ENCODE data around the gene EPHA3.

The EPHA3 gene

DNA sequence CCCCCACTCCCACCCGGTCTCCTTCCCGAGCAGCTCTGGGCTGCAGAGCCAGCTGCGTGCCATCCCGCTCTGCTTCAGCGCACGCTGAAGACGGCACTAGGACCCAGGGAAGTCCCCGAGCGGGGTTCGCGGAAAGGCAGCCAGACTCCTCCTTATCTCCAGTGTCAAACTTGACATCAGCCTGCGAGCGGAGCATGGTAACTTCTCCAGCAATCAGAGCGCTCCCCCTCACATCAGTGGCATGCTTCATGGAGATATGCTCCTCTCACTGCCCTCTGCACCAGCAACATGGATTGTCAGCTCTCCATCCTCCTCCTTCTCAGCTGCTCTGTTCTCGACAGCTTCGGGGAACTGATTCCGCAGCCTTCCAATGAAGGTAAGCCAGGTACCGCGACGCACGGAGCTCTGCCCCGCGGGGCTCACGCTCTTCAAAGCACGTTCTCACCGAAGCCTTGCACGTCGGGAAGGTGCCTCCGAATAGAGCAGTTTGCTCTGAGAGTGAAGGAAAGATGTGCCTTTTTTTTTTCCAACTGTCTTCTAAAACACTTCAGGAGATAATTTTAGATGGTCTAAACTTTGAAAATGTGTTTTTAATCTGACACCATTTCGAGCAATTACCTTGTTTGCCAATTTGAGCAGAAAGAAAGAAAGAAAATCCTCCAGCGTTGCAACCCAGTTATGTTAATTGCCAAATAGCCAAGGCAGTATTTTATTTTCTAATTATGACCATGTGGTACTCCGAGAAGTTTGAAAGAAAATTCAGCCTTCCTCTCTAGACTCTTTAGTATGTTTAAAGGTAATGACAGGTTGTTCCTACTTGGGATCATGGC lies at the start of gene EPHA3:
TSS of gene EPHA3 (plus strand) at position 161 of the 830 bp plus-strand sequence. CDS start at position 289, 128 bp downstream.
- peak; percentile 19 to 25 for DNase-seq

- no peak for DNase-seq
Observed at GRCh38 chr3:89058371-89058770, 49.0 kb upstream of the EPHA3 start.

GRCh38 chr3:89059211-89059925 lies 48.1 kb upstream of the EPHA3 start:
- DNase-seq = no peak

GRCh38 chr3:89061259-89061658 lies 46.2 kb upstream of the EPHA3 start:
- DNase-seq = no peak

DNA sequence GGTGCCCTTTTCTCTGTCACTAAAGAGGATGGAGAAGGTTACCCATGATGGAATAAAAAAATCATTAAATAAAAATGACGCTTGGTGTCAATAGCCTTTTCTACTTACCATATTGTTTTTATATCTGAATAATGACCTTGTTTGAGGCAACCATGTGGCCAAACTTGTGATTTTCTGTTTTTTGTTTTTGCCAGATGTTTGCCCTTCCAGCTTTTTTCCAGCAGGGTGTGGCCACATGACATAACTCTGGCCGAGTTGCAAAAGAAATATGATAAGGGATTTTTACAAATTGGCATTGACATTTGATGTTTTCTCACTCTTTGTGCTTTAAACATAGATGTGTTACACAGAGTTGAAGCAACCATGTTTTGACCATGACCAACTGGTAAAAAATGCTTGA lies 39.7 kb upstream of the EPHA3 start:
- no peak for DNase-seq

DNA sequence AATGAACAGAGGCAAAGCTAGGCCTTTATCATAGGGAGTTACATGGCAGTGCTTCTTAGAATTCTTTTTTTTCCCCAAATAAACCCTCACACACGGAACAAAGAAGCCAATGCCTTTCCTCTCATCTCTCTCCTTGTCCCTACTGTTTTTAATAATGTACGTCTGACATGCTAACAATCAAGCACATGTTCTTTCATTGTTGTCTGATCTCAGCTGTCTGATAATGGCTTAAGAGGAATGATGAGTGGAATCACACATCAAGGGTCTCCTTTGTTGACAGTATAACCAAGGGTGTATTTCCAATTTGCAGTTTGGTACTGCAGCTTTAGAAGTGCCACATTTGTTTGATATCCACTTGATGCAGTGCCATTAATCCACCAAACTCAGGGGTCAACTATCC lies 34.8 kb upstream of the EPHA3 start:
- no peak for DNase-seq

DNA sequence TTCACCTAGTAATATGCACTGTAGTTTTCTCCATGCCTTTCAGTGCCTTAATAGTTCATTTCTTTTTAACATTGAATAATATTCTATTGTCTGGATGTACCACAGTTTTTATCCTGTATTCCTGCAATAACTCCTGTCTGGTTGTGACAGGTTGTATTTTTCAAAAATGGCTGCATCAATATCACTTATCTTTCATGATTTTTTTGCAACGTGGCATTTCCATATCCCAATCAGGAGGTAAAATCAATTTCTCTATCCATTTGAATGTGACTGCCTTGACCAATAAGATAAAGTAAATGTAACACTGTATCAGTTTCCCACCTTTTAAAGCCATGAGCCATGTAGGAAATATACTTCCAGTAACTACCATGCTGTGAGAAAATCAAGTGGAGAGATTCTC lies 27.5 kb upstream of the EPHA3 start:
- DNase-seq = no peak

- no peak for DNase-seq
Observed at GRCh38 chr3:89087851-89088250, 19.6 kb upstream of the EPHA3 start.

- DNase-seq = no peak
Observed at GRCh38 chr3:89098173-89098572, 9.2 kb upstream of the EPHA3 start.

GRCh38 chr3:89098964-89099585 lies 8.3 kb upstream of the EPHA3 start:
- peak in 1 of 2 experiments; percentile 17 for DNase-seq

- DNase-seq = no peak
Observed at GRCh38 chr3:89101251-89101650, 6.2 kb upstream of the EPHA3 start.

- DNase-seq = no peak
Observed at GRCh38 chr3:89101921-89102320, 5.5 kb upstream of the EPHA3 start.

- no peak for DNase-seq
Observed at GRCh38 chr3:89104499-89104898, 2.9 kb upstream of the EPHA3 start.

DNA sequence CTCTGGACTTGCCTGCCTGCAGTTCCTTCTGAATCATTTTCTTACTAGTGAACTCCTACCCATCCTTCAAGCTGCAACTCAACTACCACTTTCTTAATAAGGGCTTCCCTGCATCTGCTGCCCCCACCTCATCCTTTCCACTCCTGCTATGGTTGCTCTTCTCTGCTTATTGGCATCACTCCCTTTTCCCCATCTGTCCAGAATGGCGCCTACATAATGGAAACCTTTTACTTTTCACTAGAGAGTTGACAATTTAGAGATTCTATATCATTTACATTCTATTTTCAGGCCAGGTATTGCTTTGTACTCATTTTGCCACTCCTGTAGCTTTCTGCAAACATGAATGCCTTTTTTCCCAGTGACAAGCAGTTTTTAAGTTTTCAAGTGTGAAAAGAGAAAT lies 1.9 kb upstream of the EPHA3 start:
- DNase-seq = no peak

- DNase-seq = no peak
Observed at GRCh38 chr3:89108291-89108550, 800 bp downstream of the EPHA3 start.

GRCh38 chr3:89113344-89113743 lies 5.9 kb downstream of the EPHA3 start:
- no peak for DNase-seq

GRCh38 chr3:89113893-89114840 lies 6.7 kb downstream of the EPHA3 start:
- DNase-seq = peak in 1 of 2 experiments; percentile 7

DNA sequence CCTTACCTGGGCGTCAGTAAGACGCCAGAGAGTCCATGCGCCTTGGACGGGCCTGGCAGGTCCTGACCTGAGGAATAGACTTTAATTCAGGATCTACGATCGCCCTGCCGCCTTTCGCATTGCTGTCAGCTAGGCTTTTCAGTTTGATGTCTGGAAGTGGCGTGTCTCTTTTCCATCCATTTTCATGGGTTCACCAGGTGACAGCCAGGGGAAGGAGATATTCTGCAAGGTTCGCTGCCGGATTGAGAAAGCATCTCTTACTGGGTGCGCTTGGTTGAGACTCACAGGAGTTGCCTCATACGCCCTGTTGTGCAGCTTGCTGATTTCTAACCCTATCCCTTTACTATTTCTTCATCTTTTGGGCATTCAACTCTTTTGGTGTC lies 7.4 kb downstream of the EPHA3 start:
- DNase-seq = no peak

DNA sequence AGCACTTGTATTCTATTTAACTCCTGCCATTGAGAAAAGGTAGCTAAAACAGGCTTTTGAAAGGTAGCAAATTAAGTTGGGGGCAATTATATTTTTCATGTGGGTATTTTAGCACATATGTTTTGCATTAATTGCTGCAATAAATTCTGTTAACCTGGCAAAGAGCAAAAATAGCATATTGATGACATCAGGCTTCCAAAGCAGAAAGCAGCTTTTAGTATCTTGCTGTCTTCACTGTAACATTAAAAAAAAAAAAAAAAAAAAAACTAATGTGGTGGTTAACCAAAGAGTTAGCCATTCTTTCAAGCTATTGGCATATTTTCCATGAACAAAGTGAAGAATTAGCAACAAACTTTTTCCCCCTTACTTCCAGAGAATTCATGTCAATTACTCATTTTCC lies 9.1 kb downstream of the EPHA3 start:
- DNase-seq = no peak

- no peak for DNase-seq
Observed at GRCh38 chr3:89138048-89138447, 30.6 kb downstream of the EPHA3 start.

DNA sequence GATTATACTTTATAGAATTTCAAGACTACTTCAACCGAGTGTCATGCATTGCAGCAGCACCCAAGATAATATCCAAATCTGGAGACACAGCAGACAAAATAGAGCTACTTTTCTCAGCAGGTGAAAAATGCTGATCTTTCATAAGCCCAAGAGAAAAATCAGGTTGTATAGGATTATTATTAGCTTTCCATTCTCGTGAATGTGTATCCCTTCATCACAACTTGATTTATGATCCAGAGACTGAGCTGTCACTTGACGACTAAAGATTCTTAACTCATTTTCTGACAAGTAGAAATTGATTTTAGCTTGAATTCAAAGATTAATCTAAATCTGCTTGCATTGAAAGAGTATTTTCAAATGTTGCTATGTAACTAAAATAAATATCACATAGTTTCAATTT lies 32.4 kb downstream of the EPHA3 start:
- DNase-seq = no peak

DNA sequence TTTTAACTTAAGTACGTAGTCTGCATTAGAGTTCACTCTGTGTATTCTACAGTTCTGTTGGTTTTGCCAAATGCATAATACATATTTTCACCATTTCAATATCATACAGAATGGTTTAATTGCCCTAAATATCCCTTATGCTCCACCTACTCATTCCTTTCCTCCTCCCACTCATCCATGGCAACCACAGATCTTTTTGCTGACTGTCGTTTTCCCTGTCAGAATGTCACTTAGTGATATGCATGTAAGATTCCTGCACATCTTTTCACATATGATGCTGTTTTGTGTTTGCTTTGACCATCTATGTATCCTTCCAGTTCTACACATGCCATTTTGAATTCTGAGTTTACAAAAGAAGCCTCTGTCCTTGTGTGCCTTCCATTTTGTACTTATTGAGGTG lies 36.7 kb downstream of the EPHA3 start:
- DNase-seq = no peak

GRCh38 chr3:89145995-89146394 lies 38.6 kb downstream of the EPHA3 start:
- DNase-seq = no peak
